Measurements from ENCODE around the gene OR2A5.

DNA sequence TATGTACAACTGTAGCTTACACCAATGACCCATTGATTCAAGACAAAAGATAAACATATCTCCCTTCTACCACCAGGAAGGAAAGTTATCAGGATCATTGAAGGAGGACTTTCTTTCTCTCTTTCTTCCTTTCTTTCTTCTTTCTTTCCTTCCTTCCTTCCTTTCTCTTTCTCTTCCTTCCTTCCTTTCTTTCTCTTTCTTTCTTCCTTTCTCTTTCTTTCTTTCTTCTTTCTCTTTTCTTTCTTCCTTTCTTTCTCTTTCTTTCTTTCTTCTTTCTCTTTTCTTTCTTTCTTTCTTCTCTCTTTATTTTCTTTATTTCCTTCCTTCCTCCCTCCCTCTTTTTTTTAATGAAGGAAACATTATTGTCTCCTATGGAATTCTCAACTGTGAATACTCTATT is 50.0 kb downstream of the OR2A5 start:
- TF ChIP-seq CTCF (conservative IDR thresholded peaks at IDR 0.05 in 1 of 2, IDR thresholded peaks at IDR 0.05 in 1 of 2; ENCODE audit: low read depth in 1 of 2, low read length in 2 of 2) (no peak), EZH2 (IDR thresholded peaks at IDR 0.05; ENCODE audit: low read length, missing control alignments) (no peak)

All from fibroblast of lung (primary cell).